B cell (primary cell): ENCODE results near the gene MAP3K21.

Experiments
- EZH2 ChIP-seq: IDR thresholded peaks from 2 replicates; pipeline ENCODE4 v1.6.1; 2012; ENCODE audit warnings: borderline replicate concordance, low read depth, mild to moderate bottlenecking, moderate library complexity, low read length; ENCODE audit not compliant: insufficient read depth, poor library complexity, severe bottlenecking
- TF ChIP-seq, protein P1 (sequence below): fragments of 200-600 bp; IDR thresholded peaks from one replicate; pipeline ENCODE4 v1.8.0; 2022; ENCODE audit warnings: antibody characterized with exemption, mild to moderate bottlenecking

DNA sequence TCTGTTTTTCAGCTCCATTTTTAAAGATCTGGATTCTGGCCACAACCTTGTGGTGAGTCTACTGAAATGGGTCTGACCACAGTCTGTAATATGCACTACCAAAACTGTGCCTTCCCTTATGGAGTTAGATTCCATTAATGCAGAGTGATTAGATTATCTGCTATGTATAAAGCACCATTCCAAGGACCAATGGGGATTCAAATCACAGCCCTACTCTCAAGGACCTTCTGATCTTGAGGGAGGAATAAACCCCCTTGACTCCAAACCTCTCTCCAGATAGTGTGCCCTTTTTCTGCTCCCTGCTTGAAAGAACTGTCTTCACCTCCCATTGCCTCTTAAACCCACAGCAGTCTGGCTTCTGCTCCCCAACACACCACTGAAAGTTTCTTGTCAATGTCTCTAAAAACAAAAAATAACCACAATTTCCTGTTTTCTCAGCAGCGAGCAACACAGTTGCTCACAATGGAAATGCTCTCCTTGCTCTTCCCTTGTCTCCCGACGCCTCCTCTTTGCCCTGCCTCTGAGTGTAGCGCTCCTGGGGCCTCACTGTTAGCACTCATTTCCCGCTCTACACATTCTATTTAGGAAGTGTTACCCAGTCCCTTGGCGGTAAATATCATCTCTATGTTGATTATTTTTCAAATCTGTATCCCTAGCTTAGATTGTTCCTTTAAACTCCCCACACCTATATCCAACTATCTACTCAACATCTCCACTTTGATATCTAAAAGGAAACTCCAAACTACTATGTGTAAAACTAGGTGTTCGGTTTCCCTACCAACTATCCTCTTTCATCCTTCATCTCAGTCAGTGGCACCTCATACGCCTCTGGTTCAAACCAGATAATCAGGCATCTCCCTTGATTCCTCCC is 45.6 kb upstream of the MAP3K21 start:
- TF ChIP-seq, protein P1, sequence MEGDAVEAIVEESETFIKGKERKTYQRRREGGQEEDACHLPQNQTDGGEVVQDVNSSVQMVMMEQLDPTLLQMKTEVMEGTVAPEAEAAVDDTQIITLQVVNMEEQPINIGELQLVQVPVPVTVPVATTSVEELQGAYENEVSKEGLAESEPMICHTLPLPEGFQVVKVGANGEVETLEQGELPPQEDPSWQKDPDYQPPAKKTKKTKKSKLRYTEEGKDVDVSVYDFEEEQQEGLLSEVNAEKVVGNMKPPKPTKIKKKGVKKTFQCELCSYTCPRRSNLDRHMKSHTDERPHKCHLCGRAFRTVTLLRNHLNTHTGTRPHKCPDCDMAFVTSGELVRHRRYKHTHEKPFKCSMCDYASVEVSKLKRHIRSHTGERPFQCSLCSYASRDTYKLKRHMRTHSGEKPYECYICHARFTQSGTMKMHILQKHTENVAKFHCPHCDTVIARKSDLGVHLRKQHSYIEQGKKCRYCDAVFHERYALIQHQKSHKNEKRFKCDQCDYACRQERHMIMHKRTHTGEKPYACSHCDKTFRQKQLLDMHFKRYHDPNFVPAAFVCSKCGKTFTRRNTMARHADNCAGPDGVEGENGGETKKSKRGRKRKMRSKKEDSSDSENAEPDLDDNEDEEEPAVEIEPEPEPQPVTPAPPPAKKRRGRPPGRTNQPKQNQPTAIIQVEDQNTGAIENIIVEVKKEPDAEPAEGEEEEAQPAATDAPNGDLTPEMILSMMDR = no peak
- no peak for TF ChIP-seq EZH2
